Effector CD4-positive, alpha-beta T cell (primary cell): Measurements from ENCODE around the gene NEURL1.
"Not testable (repeated sequence)": the region's sequence is repeated elsewhere in the genome, so short reads cannot be mapped to it uniquely, and the experiment has no call there.

Source experiments
- DNase-seq: peaks from one replicate; pipeline ENCODE4 v3.0.0-alpha.2; 2020

Gene NEURL1

DNA sequence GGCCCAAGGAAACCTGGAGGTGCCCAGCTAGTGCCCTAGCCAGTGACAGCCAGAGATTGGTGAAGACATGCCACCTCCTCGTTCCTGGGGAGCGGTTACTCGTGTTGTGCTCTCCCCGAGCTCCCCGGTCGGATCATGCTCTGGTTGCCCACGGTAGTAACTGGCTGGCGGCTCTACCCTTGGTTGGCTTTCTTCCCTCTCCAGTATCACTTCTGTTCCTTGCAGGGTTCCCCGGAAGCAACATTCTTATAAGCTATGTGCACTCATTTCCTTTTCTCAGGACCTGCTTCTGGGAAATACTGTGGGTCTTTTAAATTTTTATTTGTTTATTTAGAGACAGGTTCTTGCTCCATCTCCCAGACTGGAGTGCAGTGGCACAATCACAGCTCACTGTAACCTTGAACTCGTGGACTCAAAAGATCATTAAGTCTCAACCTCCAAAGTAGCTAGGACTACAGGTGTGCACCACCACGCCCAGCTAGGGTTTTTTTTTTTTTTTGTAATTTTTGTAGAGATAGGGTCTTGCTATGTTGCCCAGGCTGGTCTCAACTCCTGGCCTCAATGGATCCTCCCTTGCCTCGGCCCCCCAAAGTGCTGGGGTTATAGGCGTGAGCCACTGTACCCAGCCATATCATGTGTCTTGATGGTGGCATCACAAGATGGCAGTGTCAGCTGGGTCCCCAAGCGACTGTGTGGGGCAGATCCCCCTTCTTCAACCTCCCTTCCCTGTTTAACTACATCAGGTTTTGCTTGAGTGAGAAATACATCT is 27.9 kb upstream of the NEURL1 start:
- no peak for DNase-seq

GRCh38 chr10:103466734-103467133 is 26.8 kb upstream of the NEURL1 start:
- no peak for DNase-seq

DNA sequence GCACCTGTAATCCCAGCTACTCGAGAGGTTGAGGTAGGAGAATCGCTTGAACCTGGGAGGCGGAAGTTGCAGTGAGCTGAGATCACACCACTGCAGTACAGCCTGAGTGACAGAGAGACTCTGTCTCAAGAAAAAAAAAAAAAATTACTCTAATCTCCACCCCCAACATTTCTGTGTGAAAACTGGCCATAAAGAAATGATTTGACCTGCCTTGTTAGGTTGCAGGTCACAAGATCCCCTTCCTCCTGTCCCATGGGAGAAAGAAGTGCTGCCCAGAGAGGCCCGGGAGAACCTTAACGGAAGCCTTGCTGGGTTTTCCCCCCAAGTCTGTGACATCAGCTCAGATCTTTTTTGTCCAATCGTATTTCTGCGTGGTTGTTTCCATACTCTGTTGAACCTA is 26.1 kb upstream of the NEURL1 start:
- DNase-seq, result no peak

DNA sequence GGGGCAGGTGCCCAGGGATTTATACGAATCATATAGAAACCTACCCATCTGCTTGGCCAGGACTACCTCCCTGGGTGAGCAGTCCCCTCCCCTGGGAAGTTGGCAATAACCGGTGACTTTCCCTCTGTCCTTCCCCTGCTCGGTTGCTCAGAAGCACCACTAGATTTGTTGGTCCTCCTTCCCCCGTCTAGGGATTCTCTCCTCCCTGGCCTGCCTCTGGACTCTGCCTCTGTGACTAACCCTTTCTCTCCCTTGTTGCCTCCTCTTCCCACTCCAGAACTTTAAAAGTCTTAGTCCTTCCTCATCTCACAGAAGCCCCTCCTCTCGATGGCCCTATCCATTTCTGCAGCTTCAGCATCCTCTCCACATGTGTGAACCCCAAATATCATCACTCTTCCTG is 24.3 kb upstream of the NEURL1 start:
- no peak for DNase-seq

DNA sequence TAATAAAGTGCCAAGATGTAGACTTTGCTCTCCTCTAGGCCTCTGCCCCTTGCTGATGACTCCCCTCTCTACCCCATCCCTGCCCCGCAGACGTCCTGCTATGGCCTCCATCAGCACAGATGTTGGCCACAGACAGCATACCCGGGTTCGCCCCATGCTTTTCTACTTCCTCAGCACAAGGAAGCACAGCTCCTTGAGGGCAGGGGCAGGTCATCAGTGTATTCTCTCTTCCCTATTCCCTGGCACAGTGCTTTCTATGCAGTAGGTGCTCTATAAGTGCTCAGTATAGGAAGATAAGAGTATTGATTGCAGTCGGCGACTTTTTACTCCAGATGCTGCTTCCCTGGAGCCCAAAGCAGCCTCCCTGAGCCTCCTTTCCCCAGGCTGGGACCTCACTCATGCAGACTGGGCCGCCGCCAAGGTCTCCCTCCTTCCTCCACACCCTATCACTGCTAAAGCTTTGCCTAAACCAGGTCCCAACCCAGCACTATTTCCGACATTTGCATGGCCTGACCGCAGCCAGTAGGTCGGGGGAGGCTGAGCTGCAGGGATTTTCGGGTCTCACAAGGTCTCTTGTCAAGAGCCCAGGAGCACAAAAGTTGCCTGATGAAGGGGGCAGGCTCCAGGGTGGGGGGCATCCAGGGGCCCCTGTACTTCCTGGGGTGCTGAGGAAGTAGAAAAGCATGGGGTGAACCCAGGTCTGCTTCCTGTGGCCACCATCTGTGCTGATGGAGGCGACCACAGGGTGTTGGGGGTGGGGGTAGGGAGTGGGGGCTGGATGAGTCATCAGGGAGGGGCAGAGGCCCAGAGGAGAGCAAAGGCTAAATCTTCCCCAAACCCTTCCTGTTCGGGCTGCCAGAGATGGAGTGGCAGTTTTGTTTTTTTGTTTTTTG is 22.5 kb upstream of the NEURL1 start:
- peak; percentile 51 for DNase-seq

GRCh38 chr10:103472005-103472404 is 21.5 kb upstream of the NEURL1 start:
- no peak for DNase-seq

DNA sequence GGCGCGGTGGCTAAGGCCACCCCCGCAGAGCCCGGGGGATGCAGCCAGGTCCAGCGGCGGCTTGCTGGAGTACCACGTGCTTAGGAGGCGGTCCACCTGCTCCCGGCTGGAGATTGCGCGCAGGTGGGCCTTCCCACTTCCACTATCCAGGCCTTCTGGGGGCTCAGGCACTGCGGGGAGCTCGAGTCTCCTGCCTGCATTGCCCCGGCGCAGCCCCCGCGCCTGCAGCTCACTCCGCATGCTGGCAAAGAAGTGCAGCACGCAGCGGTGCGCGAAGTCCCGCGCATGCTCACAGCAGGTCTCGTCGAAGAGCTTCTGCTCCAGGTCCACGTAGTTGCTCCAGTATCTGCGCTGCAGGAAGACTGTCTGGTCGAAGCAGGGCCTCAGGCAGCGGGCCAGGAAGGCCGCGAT is 20.2 kb upstream of the NEURL1 start:
- DNase-seq, result no peak

GRCh38 chr10:103474077-103474476 is 19.4 kb upstream of the NEURL1 start:
- no peak for DNase-seq

GRCh38 chr10:103475437-103475836 is 18.1 kb upstream of the NEURL1 start:
- DNase-seq, result no peak

- DNase-seq, result no peak
These were observed 17.3 kb upstream of the NEURL1 start for GRCh38 chr10:103476046-103476768.

GRCh38 chr10:103478671-103479070 is 14.8 kb upstream of the NEURL1 start:
- DNase-seq, result no peak

DNA sequence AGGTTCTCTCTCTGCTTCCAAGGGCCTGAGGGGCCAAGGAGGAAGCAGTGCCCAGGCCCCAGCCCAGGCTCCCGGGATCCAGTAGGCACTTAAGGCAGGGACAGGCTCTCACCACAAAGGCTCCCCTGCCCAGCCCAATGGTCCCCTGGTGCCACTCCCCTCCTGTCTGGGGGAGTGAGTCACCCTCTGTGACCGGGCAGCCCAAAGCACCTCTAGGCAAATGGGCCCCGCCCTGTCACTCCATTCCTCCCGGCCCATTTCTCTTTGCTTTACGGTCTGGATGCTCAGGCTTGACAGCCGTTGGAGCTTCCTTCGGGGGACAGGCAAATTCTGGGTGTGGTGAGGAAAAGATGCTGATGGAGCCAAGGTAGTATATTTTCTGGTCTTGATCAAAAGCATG is 14.4 kb upstream of the NEURL1 start, which contains the start of gene CALHM3:
Gene CALHM3, minus strand, starts transcription at position 106 of the 400 bp plus-strand sequence. CDS start 208 bp downstream, outside the sequence.
- no peak for DNase-seq

- no peak for DNase-seq
These were observed 13.0 kb upstream of the NEURL1 start for GRCh38 chr10:103480521-103480920.

DNA sequence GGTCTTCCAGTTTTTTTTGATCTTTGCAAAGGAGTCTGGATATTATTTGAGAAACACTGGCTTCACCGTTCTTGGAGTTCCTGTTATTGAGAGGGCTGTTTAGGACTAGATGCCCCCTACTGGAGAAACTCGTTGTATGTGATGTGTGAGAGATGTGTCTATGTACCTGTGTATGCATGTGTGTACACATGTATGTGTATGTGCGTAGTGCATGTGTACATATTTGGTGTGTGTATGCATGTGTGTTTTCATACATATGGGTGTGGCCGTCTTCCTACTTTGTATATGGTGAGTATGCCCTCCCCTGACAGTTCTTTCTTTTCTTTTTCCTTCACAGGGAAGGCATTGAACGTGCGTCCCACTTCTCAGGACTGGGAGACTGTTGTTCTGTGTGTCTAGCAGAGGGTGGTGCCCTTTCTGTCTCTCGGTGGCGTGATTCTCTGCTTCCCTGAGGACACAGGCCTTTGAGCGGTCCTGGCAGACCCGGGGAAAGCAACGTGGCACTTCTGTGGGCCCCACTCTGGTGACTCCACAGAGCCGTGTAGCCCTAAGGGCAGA is 11.5 kb upstream of the NEURL1 start:
- DNase-seq, result peak; percentile 27

- DNase-seq, result not testable (repeated sequence)
These were observed 6.7 kb upstream of the NEURL1 start for GRCh38 chr10:103486635-103487409.

DNA sequence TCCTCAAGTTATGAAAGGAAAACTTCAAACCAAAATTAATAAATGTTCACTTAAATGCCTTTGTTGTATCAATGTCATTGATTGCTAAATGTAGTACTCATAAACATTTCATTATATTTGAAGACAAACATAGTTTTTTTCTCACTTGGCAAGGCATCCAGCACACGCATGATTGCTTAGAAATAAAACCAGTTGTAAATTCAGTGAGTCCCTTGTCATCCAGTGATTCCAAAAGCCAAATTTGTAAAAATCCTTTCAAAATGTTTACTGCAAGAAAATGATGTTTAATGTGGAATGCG is 6.1 kb upstream of the NEURL1 start:
- DNase-seq, result no peak

- no peak for DNase-seq
These were observed 2.6 kb upstream of the NEURL1 start for GRCh38 chr10:103490986-103491314.

- no peak for DNase-seq
These were observed 1.7 kb upstream of the NEURL1 start for GRCh38 chr10:103491729-103492364.

DNA sequence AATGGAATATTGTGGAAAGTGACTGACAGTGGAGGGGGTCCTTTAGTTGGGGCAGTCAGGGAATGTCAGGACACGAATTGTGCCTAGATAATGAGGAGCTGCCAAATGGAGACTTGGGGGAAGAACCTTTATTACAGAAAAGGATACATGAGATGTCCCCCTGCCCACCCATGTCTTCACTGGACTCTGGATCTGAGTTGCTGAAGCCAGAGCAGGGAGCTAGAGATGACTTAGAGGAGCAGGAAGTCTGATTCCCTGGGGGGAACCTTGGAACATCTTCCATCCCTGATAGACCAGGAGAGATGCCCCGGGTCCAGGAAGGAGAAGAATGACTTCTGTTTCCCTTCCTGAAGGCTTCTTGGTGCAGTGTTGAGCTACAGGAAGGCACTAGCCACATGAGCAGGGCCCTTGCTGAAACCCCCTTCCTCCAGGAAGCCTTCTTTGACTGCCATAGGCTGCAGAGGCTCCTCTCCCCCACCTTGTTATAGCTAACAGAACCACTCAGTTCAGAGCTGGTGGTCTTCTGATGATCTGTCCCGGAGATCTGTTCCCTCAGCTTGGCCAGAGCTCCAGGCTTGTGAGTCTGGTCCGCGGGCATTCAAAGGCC is 747 bp upstream of the NEURL1 start:
- no peak for DNase-seq

GRCh38 chr10:103493916-103494877 is 692 bp downstream of the NEURL1 start:
- no peak for DNase-seq
